Stimulated activated CD8-positive, alpha-beta memory T cell treated with anti-CD3 and anti-CD28 coated beads, Interleukin-12 subunit alpha, Interleukin-12 subunit beta, amount 100 ng/mL, for 24 hours (primary cell): ENCODE data around the gene TNFSF13.
"Not testable (repeated sequence)": the region's sequence is repeated elsewhere in the genome, so short reads cannot be mapped to it uniquely, and the experiment has no call there.

ENCODE experiments used
- DNase-seq: peaks from one replicate; pipeline ENCODE4 v3.0.0-alpha.2; 2020; ENCODE audit errors: extremely low read depth

The TNFSF13 gene

GRCh38 chr17:7589891-7590691 is 31.5 kb downstream of the TNFSF13 start, which contains the start of gene SOX15:
TSS of gene SOX15 (minus strand) at chr17:7590094. CDS start at chr17:7589676, 418 bp downstream.
- DNase-seq: no peak

- DNase-seq: no peak
These were observed 32.2 kb downstream of the TNFSF13 start for GRCh38 chr17:7590743-7591142.

- DNase-seq: no peak
These were observed 33.0 kb downstream of the TNFSF13 start for GRCh38 chr17:7591596-7591995.

- DNase-seq: no peak
These were observed 34.0 kb downstream of the TNFSF13 start for GRCh38 chr17:7592422-7593021.

DNA sequence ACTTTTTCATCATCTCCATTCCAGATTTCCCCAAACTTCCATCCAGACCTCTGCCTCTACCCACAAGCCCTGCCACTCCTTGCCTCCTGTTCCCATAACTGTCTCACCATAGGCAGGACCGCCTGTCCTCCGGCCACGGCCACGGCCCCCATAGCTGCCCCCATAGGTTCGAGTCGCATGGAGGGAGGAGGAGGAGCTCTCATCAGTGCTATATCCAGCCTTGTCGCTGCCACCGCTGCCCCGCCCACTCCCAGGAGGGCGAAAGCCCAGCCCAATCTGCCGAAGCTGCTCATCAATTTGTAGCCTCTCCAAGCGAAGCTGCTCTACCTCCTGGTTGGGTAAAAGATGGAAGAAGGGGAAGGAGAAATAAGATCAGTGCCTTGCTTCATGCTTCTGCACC is 34.7 kb downstream of the TNFSF13 start:
- DNase-seq: no peak

- not testable (repeated sequence) for DNase-seq
These were observed 39.0 kb downstream of the TNFSF13 start for GRCh38 chr17:7597561-7597960.

- no peak for DNase-seq
These were observed 47.7 kb downstream of the TNFSF13 start for GRCh38 chr17:7606280-7606679.

- DNase-seq: no peak
These were observed 52.1 kb downstream of the TNFSF13 start for GRCh38 chr17:7610641-7611040.
